Measurements from ENCODE around the gene ZNF689. TPM values are rescaled to one million over a fixed set of nuclear protein-coding genes. Genes with fewer than 3 reads are reported as not detected.

Gene ZNF689
- total and polyA plus RNA-seq, 8 donors, result 2.9 to 6.1 (median 4.8) TPM

DNA sequence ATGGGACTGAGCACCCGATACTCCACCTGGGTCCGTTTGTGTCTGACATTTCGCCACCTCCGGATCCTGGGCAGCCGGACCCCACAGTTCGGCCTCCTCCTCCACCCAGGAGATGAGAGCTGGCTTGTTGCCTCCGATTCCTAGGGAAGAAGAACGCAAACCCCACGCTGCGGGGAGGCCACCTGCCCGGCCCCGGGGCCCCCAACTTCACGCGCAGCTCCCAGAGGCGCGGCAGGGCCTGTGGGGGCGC lies 52.6 kb downstream of the ZNF689 start:
- WGBS, 2 donors, result 0% methylated on average over 17 of the region's 17 CpGs
- peak overlapping the region; percentile 91 to 97 (median 96) for H3K27ac ChIP-seq
- H3K36me3 ChIP-seq, result peaks cover 0 to 16% (median 7%) of the 10 kb centered on the region in 3 donors
- H3K4me3 ChIP-seq, result peak overlapping the region; percentile 65 to 90 (median 88)
- H3K9me3 ChIP-seq, result no peaks in the 10 kb centered on the region
- H3K4me1 ChIP-seq, result peaks cover 0 to 10% (median 0%) of the 10 kb centered on the region in 3 donors
- ATAC-seq (peak; percentile 2 to 7 (median 4)), DNase-seq (no peak), FAIRE-seq (no peak)
- no peaks in the 10 kb centered on the region for H3K27me3 ChIP-seq
- intact Hi-C loops (cut with DNase I), result no loop called here
- TF ChIP-seq, protein P1, sequence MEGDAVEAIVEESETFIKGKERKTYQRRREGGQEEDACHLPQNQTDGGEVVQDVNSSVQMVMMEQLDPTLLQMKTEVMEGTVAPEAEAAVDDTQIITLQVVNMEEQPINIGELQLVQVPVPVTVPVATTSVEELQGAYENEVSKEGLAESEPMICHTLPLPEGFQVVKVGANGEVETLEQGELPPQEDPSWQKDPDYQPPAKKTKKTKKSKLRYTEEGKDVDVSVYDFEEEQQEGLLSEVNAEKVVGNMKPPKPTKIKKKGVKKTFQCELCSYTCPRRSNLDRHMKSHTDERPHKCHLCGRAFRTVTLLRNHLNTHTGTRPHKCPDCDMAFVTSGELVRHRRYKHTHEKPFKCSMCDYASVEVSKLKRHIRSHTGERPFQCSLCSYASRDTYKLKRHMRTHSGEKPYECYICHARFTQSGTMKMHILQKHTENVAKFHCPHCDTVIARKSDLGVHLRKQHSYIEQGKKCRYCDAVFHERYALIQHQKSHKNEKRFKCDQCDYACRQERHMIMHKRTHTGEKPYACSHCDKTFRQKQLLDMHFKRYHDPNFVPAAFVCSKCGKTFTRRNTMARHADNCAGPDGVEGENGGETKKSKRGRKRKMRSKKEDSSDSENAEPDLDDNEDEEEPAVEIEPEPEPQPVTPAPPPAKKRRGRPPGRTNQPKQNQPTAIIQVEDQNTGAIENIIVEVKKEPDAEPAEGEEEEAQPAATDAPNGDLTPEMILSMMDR (IDR thresholded peaks at IDR 0.05), result no peak

DNA sequence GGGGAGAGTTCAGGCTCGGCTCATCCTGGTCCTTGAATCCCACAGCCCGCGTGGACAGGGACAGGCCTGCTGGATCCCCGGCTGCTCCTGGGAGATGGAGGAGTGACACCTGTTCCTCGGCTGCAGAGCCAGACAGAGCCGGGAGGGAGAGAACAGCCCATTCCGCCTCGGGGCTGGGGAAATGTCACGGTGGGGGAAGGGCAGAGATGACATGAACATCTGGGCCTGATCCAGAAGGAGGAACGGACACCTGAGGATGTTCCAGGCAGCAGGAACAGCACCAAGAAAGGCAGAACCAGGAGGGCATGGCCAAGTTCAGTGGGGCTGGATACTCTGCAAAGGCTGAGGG lies 54.1 kb downstream of the ZNF689 start:
- ATAC-seq (no peak), FAIRE-seq (no peak), DNase-seq (no peak)
- WGBS, 2 donors, result 70 to 73% methylated on average over 10 of the region's 10 CpGs
- H3K27ac ChIP-seq, result no peak overlapping the region
- H3K4me1 ChIP-seq, result peaks cover 0 to 10% (median 0%) of the 10 kb centered on the region in 3 donors
- TF ChIP-seq, protein P1 (IDR thresholded peaks at IDR 0.05), result no peak
- H3K27me3 ChIP-seq, result no peaks in the 10 kb centered on the region
- no peak overlapping the region for H3K4me3 ChIP-seq
- peaks cover 0 to 16% (median 7%) of the 10 kb centered on the region in 3 donors for H3K36me3 ChIP-seq
- intact Hi-C loops (cut with DNase I), result no loop called here
- no peaks in the 10 kb centered on the region for H3K9me3 ChIP-seq

DNA sequence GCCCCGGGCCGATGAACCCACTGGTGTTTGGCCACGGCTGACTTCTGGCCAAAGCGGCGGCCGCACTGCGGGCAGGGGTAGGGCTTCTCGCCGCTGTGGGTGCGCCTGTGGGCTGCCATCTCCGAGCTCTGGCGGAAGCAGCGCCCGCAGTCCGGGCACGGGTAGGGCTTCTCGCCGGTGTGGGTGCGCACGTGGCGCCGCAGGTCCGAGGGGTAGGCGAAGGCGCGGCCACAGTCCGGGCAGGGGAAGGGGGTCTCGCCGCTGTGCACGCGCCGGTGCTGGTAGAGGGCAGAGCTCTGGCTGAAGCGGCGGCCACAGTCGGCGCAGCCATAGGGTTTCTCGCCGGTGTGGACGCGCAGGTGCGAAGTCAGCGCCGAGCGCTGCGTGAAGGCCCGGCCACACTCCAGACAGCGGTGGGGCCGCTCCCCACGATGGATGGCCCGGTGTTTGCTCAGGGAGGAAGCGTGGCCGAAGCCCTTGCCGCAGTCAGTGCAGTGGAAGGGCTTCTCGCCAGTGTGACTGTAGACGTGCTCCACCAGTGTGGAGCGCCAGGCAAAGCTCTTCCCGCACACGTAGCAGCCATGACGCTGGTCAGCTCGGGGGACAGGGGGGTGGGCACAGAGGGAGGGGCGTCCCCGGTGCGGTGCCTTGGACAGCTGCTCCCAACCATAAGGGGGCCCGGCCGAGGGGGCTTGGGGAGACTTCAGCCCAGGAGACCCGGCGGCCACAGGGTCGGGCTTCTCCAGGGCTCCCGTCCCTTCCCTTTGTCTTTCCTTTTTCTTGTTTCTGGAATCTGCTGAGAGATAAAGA lies 54.7 kb downstream of the ZNF689 start:
- H3K4me1 ChIP-seq, result peaks cover 0 to 10% (median 0%) of the 10 kb centered on the region in 3 donors
- H3K36me3 ChIP-seq, result peaks cover 0 to 16% (median 7%) of the 10 kb centered on the region in 3 donors
- no peaks in the 10 kb centered on the region for H3K27me3 ChIP-seq
- no peaks in the 10 kb centered on the region for H3K9me3 ChIP-seq
- ATAC-seq, result no peak
- no peak overlapping the region for H3K27ac ChIP-seq
- FAIRE-seq, result no peak
- peak in 1 of 6 donors; percentile 42 for DNase-seq
- TF ChIP-seq, protein P1 (IDR thresholded peaks at IDR 0.05), result no peak
- 93 to 94% methylated on average over 63 to 69 of the region's 69 CpGs for WGBS, 2 donors
- no peak overlapping the region for H3K4me3 ChIP-seq
- intact Hi-C loops (cut with DNase I), result no loop called here

DNA sequence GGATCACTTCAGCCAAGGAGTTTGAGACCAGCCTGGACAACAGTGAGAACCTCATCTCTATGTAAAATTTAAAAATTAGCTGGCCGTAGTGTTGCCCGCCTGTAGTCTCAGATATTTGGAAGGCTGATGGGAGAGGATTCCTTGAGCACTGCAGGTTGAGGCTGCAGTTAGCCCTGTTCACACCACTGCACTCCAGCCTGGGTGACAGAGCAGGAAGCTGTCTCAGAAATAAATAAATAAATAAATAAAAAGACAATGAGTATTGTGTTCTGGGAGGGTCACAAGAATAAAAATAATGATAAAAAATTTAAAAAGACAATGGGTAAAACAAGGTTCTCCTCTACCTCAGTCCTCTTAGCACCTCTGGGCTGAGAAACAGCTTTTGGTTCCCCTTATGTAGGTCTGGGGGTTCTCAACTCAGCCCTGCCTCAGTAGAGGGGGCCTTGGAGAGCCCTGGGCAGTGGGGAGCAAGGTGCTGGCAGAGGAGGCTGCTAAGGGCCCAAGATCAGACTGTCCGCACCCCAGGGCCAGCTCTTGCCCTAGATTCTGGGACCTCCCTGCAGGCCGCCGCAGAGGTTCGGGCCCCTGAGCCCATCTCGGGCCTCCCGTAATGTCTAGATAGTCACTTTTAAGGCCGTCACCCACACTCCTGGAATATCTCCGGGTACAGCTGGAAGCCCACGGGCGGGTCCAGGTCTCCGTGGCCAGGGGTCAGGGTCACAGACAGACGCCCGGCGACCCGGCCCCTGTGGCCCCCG lies 55.5 kb downstream of the ZNF689 start:
- Histone ChIP-seq H3K27me3 (no peaks in the 10 kb centered on the region), H3K9me3 (no peaks in the 10 kb centered on the region), H3K36me3 (peaks cover 0 to 16% (median 7%) of the 10 kb centered on the region in 3 donors), H3K27ac (no peak overlapping the region), H3K4me1 (peaks cover 0 to 10% (median 0%) of the 10 kb centered on the region in 3 donors), H3K4me3 (no peak overlapping the region)
- 91 to 93% methylated on average over 18 of the region's 18 CpGs for WGBS, 2 donors
- DNase-seq (no peak), ATAC-seq (no peak), FAIRE-seq (no peak)
- TF ChIP-seq, protein P1 (IDR thresholded peaks at IDR 0.05), result no peak
- intact Hi-C loops (cut with DNase I), result no loop called here
